HG03280 (cell line): ENCODE data around the gene CFAP410.

ENCODE experiments used
- ATAC-seq: cut with Tn5 transposase; IDR thresholded peaks from one replicate; pipeline ENCODE4 v1.9.1; 2021; ENCODE audit warnings: mild to moderate bottlenecking, moderate library complexity; ENCODE audit not compliant: unreplicated experiment

The CFAP410 gene

GRCh38 chr21:44301961-44302406 is 37.2 kb downstream of the CFAP410 start:
- no peak for ATAC-seq

GRCh38 chr21:44301141-44301540 is 38.0 kb downstream of the CFAP410 start:
- ATAC-seq = no peak

- peak; percentile 32 for ATAC-seq
Observed at GRCh38 chr21:44300262-44300959, 38.8 kb downstream of the CFAP410 start.

DNA sequence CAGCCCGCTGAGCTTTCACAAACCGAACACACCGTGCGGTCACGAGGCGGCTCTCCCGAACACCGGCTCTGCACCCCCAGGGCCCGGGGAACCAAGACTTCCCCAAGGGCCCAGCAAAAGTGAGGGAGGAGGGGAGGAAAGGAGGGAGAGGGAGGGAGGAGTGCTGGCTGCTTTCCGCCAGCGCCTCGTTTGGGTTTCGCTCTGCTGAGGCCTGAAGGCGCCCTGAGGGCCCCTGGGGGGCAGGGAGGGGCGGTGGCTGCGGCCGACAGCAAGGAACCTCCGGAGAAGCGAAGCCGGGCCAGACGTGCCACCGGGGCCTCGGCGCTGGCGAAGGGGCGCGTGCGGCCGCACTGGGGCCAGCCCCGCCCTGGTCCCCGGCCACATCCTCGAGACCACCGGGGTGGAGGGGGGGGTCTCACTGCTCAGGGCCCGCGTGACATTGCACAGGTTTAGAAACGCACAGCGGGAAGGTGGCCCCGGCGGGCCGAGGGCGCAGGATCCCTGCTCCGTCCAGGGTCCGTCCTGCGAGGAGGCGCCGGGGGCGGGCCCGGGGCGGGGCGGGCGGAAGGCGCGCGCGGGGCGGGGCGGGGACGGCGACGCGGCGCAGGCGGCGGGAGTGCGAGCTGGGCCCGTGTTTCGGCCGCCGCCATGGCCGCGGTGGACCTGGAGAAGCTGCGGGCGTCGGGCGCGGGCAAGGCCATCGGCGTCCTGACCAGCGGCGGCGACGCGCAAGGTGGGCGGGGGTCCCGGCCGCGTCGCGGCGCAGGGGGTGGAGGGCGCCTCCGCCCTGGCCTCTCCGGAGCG is 39.5 kb downstream of the CFAP410 start, which contains the start of gene PFKL:
PFKL (plus strand) TSS at position 596 of the 804 bp plus-strand sequence; CDS start at position 649, 53 bp downstream.
- ATAC-seq = peak; percentile 51

DNA sequence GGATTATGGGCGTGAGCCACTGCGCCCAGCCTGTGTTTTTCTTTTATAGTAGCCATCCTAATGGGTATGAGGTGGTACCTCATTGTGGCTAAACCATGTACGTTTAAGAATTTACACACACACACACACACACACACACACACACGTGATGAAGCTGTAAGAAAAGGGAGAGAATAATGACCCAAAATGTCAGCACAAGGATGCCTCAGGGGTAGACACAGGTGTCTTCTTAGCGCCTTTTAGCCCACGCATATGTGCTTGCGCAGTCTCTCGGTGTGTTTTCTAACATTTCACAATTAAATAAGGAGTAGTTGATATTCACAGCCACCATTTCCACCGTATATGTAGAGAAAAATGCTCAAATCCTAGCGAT is 40.1 kb downstream of the CFAP410 start:
- ATAC-seq = no peak

DNA sequence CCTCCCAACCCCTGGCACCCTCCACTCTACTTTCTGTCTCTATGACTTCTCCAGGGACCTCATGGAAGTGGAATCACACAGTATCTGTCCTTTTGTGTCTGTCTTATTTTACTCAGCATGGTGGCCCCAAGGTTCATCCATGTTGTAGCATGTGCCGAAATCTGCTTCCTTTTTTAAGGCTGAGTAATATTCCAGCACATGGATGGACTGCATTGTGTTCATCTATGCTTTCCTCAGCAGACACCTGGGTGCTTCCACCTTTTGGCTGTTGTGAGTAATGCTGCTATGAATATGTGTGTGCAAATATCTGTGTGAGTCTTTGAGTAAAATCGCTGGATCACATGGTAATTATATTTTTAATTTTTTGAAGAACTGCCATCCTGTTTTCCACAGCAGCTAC is 40.9 kb downstream of the CFAP410 start:
- ATAC-seq = no peak

DNA sequence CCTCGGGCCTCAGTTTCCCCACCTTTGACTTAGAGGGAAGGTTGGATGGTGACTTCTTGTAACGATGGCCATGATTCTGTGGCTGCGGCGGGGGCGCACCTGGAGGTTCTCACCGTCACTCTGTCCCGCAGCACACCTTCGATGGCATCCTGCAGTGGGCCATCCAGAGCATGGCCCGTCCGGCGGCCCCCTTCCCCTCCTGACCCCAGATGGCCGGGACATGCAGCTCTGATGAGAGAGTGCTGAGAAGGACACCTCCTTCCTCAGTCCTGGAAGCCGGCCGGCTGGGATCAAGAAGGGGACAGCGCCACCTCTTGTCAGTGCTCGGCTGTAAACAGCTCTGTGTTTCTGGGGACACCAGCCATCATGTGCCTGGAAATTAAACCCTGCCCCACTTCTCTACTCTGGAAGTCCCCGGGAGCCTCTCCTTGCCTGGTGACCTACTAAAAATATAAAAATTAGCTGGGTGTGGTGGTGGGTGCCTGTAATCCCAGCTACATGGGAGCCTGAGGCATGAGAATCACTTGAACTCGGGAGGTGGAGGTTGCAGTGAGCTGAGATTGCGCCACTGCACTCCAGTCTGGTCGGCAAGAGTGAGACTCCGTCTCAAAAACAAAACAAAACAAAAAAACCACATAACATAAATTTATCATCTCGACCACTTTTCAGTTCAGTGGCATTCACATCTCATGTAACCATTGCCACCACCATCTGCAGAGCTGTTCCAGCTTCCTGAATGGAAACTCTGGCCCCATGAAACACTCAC is 41.5 kb downstream of the CFAP410 start:
- no peak for ATAC-seq

GRCh38 chr21:44296916-44297315 is 42.3 kb downstream of the CFAP410 start:
- ATAC-seq = no peak

GRCh38 chr21:44296103-44296519 is 43.1 kb downstream of the CFAP410 start:
- ATAC-seq = no peak

GRCh38 chr21:44295646-44296045 is 43.5 kb downstream of the CFAP410 start:
- ATAC-seq = no peak

- ATAC-seq = no peak
Observed at GRCh38 chr21:44295163-44295573, 44.0 kb downstream of the CFAP410 start.

GRCh38 chr21:44294391-44295162 is 44.6 kb downstream of the CFAP410 start:
- ATAC-seq = no peak

GRCh38 chr21:44293551-44294231 is 45.5 kb downstream of the CFAP410 start:
- no peak for ATAC-seq

- ATAC-seq = no peak
Observed at GRCh38 chr21:44292812-44293195, 46.4 kb downstream of the CFAP410 start.

DNA sequence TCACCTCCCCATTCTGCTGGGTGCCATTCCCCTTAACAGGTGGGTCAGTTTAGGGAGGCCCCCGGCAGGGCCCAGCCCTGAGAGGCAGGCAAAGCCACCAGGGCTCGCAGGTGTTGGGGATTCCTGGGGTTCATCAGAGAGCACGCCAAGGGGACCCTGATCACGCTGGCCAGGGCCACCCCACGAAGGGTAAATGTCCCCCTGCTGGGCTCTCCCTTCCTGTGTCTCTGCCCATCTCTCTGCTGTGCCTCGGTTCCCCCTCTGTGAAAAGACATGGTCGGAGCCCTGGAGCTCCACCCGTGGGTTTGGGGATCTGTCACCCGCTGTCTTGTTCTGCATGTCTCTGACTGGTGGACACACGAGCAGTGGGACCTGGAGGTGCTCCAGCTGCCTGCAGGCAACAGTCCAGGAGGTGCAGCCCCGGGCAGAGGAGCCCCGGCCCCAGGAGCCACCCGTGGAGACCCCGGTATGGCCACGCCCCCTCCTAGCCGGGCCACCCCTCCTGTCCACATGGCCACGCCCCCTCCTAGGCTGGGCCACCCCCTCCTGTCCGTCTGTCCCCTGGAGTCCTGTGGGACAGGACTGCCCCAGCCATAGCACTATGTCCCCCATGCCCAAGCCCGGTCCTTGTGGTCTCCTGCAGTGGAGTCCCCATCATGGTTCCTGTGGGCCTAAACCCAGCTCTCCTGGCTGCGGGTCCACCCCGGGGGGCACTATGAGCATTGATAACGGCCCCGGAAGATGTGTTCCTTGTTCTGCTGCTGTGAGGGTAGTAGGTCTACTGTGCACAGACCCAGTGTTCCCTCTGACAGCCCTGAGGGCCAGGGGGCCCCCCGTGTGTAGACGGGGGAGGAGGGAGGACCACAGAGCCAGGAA is 47.0 kb downstream of the CFAP410 start:
- ATAC-seq = no peak

DNA sequence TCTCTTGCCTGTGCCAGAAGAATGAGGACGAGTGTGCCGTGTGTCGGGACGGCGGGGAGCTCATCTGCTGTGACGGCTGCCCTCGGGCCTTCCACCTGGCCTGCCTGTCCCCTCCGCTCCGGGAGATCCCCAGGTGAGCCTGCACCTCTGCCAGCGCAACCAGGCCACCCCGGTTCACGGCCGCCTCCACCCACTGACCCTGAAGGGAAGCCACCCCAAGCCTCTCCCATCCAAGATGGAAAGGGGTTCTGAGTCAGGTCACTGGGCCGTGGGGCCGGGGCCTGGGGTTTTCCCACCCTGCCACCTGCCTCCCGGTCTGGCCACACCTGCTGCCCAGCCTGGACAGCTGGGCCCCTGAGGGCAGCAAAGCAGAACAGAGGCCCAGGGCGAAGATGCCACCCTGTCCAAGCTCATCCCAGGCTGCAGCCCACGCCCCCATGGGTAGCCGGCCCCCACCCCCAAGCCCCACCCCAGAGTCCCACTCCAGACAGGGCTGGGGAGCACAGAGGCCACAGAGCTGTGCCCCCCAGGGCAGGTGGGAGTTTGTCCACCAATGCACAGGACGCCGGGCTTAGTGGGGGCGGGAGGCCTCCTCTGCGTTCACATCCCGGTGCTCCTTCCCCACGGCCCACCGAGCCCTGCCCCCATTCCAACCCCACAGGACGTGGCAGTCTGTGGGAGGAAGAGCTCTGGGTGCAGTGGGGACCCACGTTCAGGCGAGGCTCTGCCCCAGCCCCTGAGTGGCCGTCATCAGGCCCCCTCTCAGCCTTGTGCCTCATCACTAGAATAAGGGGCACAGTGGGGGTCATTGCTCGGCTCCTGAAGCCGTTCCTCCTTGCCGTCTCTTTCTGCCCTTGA is 47.9 kb downstream of the CFAP410 start:
- no peak for ATAC-seq

DNA sequence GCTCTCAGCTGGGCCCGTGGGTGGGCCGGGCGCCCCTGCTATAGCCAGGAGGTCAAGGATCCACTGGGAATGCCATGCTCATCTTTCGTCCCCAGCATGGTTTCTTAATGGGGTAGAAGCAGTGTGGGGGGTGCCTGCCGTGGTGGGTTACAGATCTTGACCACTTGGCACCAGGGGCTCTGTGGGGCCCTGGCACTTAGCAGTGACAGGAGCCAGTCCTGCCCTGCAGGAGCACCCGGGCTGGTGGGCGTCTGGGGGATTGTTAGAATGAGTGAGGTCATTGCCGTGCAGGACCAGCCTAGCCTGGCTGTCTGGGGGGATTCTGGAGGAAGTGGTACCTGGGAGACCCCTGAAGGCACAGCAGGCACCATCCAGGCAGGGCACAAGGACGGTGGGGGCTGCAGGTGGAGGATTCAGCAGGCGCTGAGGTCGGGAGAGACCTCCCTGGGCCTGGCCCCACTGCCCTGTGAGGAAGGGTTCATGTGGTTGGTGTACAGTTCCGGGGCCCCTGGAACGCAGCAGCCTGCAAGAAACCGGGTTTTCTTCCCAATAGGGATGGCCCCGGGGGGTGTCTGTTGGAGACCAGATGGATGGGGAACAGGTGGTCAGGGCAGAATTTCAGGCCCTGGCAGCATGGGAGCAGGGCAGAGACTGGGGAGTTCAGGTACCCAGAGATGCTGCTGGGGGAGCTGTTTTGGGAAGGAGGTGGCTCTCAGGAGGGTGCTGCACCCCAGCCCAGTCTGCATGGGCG is 48.7 kb downstream of the CFAP410 start:
- ATAC-seq = no peak
